OCI-LY3 (cell line): ENCODE measurements around the gene ZNF92.

Experiments
- EZH2phosphoT487 ChIP-seq: fragments of 200-600 bp; shearing (Covaris generic); IDR thresholded peaks from 2 replicates; pipeline ENCODE4 v1.6.1; 2018; ENCODE audit warnings: antibody characterized with exemption, mixed run types, low read depth
- TF ChIP-seq, protein P1 (sequence below): fragments of 200-600, 300-600 bp; sonication (generic); IDR thresholded peaks from 2 replicates; pipeline ENCODE4 v1.5.1; 2014; ENCODE audit warnings: antibody characterized with exemption, low read length, low read depth

DNA sequence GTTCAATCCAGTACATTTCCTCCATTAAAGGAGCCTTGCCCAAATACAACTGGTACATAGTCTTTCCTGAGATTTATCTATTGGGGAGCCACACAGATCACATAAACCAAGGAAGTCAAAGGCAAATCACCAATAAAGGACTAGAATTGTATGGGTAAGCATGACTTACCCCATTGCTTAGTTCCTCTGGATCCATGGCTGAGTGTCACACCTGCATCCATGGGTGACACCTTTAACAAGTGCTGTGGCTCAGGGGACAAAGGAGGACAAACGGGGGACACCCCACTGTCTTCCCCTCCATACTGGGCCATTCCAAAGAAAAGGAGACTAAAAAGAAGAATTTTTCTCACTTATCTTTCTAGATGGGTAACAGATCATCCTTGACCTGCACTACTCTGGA lies 30.4 kb downstream of the ZNF92 start:
- TF ChIP-seq, protein P1, sequence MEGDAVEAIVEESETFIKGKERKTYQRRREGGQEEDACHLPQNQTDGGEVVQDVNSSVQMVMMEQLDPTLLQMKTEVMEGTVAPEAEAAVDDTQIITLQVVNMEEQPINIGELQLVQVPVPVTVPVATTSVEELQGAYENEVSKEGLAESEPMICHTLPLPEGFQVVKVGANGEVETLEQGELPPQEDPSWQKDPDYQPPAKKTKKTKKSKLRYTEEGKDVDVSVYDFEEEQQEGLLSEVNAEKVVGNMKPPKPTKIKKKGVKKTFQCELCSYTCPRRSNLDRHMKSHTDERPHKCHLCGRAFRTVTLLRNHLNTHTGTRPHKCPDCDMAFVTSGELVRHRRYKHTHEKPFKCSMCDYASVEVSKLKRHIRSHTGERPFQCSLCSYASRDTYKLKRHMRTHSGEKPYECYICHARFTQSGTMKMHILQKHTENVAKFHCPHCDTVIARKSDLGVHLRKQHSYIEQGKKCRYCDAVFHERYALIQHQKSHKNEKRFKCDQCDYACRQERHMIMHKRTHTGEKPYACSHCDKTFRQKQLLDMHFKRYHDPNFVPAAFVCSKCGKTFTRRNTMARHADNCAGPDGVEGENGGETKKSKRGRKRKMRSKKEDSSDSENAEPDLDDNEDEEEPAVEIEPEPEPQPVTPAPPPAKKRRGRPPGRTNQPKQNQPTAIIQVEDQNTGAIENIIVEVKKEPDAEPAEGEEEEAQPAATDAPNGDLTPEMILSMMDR: no peak
- no peak for TF ChIP-seq EZH2phosphoT487
